ENCODE results near the gene CLEC4D.
"Not testable (repeated sequence)": the region's sequence is repeated elsewhere in the genome, so short reads cannot be mapped to it uniquely, and the experiment has no call there.

GRCh38 chr12:8537820-8538219 is 24.5 kb downstream of the CLEC4D start:
- not testable (repeated sequence) for TF ChIP-seq POLR2AphosphoS5 (IDR thresholded peaks at IDR 0.05; ENCODE audit: low read depth, low read length); TCF7L2 (IDR thresholded peaks at IDR 0.05; ENCODE audit: low read depth, low read length); SIN3A (IDR thresholded peaks at IDR 0.05; ENCODE audit: borderline replicate concordance, insufficient read depth, low read depth, low read length)
- peak; percentile 65 for TF ChIP-seq CTCF (IDR thresholded peaks at IDR 0.05)

Measured in Panc1 (cell line).